ENCODE results near the gene VPS13D. TPM values are rescaled to one million over a fixed set of nuclear protein-coding genes. Genes with fewer than 3 reads are reported as not detected.

Gene VPS13D
- total and polyA plus RNA-seq, 9 donors = 19.8 to 59.3 (median 41.8) TPM

DNA sequence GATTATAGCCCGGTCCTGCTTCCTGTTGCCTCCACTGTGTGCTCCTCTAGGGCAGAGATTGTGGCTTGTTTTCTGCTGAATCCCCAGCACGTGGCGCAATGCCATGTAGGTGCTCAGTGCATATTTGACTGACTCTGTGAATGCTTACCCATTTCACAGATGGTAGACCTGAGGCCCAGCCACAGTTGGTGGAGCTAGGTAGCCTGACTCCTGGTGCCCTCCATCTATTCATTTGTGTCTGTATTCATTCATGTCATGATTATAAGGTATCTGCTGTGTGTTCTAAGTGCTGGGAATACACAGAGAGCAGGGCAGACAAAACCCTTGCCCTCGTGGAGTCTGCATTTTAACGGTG, 40.5 kb upstream of the VPS13D start:
- Histone ChIP-seq H3K4me3 (no peak overlapping the region), H3K27ac (no peak overlapping the region), H3K36me3 (no peaks in the 10 kb centered on the region), H3K4me1 (ENCODE audit: insufficient read depth) (peaks cover 13% of the 10 kb centered on the region), H3K27me3 (no peaks in the 10 kb centered on the region), H3K9me3 (no peaks in the 10 kb centered on the region)
- intact Hi-C loops (cut with DNase I) = no loop called here
- WGBS, 3 donors = 72 to 80% (median 79%) methylated on average over 5 of the region's 5 CpGs
- TF ChIP-seq POLR2A (IDR thresholded peaks at IDR 0.05) (no peak), EP300 (IDR thresholded peaks at IDR 0.05) (no peak)
- TF ChIP-seq, protein P1, sequence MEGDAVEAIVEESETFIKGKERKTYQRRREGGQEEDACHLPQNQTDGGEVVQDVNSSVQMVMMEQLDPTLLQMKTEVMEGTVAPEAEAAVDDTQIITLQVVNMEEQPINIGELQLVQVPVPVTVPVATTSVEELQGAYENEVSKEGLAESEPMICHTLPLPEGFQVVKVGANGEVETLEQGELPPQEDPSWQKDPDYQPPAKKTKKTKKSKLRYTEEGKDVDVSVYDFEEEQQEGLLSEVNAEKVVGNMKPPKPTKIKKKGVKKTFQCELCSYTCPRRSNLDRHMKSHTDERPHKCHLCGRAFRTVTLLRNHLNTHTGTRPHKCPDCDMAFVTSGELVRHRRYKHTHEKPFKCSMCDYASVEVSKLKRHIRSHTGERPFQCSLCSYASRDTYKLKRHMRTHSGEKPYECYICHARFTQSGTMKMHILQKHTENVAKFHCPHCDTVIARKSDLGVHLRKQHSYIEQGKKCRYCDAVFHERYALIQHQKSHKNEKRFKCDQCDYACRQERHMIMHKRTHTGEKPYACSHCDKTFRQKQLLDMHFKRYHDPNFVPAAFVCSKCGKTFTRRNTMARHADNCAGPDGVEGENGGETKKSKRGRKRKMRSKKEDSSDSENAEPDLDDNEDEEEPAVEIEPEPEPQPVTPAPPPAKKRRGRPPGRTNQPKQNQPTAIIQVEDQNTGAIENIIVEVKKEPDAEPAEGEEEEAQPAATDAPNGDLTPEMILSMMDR (IDR thresholded peaks at IDR 0.05) = no peak
- DNase-seq = no peak

DNA sequence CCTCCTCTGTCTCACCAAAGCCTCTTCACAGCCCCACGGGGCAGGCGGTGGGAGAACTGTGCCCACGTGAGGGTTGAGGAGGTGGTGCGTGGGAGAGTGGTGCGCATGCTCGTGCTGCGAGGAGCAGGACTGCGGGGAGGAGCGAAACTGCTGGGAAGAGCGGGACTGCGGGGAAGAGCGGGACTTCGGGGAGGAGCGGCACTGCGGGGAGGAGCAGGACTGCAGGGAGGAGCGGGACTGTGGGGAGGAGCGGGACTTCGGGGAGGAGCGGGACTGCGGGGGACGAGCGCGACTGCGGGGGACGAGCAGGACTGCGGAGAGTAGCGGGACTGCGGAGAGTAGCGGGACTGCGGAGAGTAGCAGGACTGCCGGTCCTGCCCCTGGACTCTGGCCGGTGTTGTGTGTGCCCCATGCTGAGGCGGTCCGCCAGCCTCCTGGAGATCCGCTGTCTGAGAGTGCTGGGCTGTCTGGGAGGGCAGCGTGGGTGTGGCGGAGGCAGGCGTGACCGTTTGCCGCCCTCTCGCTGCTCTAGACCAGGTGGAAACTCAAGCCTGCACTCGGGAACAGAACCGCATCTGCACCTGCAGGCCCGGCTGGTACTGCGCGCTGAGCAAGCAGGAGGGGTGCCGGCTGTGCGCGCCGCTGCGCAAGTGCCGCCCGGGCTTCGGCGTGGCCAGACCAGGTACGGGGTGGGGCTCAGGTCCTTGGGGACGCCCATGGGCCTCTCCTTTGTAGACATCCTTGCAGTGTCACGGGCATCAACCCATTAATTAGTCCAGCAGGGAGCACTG, 38.4 kb upstream of the VPS13D start:
- WGBS, 3 donors = 88 to 91% (median 91%) methylated on average over 58 of the region's 58 CpGs
- TF ChIP-seq EP300 (IDR thresholded peaks at IDR 0.05) = no peak
- TF ChIP-seq, protein P1 (IDR thresholded peaks at IDR 0.05) = no peak
- no peak for TF ChIP-seq POLR2A (IDR thresholded peaks at IDR 0.05)
- H3K36me3 ChIP-seq = no peaks in the 10 kb centered on the region
- H3K4me3 ChIP-seq = no peak overlapping the region
- H3K9me3 ChIP-seq = no peaks in the 10 kb centered on the region
- no peaks in the 10 kb centered on the region for H3K27me3 ChIP-seq
- no peak for DNase-seq
- no peak overlapping the region for H3K27ac ChIP-seq
- intact Hi-C loops (cut with DNase I) = no loop called here
- no peaks in the 10 kb centered on the region for H3K4me1 ChIP-seq (ENCODE audit: insufficient read depth)

DNA sequence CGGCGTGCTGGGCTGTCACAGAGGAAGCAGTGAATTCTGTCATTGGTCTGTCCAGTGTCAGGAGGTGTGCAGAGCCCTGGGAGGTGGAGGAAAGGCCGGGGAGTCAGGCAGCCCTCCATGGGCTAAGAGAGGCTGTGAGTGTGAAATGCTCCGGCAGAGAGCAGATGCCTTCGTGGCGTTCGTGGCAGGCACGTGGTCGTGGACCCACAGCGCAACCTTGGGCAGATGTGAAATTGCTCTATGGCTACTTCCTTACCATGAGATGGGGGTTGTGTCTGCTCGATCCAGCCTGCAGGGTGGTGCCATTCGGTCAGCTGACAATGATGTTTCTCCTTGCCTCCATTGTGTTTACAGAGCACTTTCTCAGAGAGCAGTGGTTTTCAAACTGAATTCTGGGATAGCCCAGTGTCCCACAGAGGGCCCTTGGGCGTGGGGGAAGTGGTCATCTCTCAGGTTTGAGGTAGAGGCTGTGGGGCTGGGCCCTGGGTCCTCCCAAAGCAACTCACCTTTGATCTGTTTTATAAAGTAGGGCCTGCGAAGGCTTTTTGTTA, 35.1 kb upstream of the VPS13D start:
- WGBS, 3 donors = 88 to 90% (median 89%) methylated on average over 14 of the region's 14 CpGs
- no peaks in the 10 kb centered on the region for H3K9me3 ChIP-seq
- DNase-seq = no peak
- H3K4me1 ChIP-seq (ENCODE audit: insufficient read depth) = no peaks in the 10 kb centered on the region
- no peak overlapping the region for H3K27ac ChIP-seq
- TF ChIP-seq POLR2A (IDR thresholded peaks at IDR 0.05) (no peak), EP300 (IDR thresholded peaks at IDR 0.05) (no peak)
- TF ChIP-seq, protein P1 (IDR thresholded peaks at IDR 0.05) = no peak
- H3K4me3 ChIP-seq = no peak overlapping the region
- H3K27me3 ChIP-seq = no peaks in the 10 kb centered on the region
- no peaks in the 10 kb centered on the region for H3K36me3 ChIP-seq
- intact Hi-C loops (cut with DNase I) = no loop called here

DNA sequence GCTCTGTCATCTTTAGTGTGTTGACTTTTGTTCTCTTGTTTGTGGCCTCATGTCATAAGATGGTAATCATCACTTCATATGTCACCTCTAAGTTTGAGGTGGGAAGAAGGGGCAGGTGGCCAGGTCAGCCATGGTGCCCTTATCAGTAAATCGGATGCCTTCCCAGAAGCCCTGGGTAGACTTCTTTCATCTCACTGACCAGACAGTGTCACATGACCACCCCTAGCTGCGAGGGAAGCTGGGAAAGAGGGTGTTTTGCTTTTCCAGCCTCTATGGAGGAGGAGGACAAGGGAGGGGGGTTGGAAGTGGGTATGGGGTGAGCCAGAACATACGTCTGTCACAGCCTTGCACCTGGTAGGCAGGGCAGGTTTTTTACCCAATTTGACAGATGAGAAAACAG, 34.4 kb upstream of the VPS13D start:
- WGBS, 3 donors = 64 to 79% (median 65%) methylated on average over 3 of the region's 3 CpGs
- TF ChIP-seq EP300 (IDR thresholded peaks at IDR 0.05) = no peak
- no peak for TF ChIP-seq POLR2A (IDR thresholded peaks at IDR 0.05)
- TF ChIP-seq, protein P1 (IDR thresholded peaks at IDR 0.05) = no peak
- no peak for DNase-seq
- Histone ChIP-seq H3K27ac (no peak overlapping the region), H3K4me1 (ENCODE audit: insufficient read depth) (no peaks in the 10 kb centered on the region), H3K4me3 (no peak overlapping the region), H3K27me3 (no peaks in the 10 kb centered on the region), H3K9me3 (no peaks in the 10 kb centered on the region), H3K36me3 (no peaks in the 10 kb centered on the region)
- intact Hi-C loops (cut with DNase I) = no loop called here

All from ovary (tissue), 9 donors.